H9 (cell line): ENCODE data around the gene CLCN2. TPM values are rescaled to one million over a fixed set of nuclear protein-coding genes. Genes with fewer than 3 reads are reported as not detected.
A peak's percentile ranks its signal among the peaks of the same experiment; 100 is the strongest.

Experiments
- DNase-seq: peaks from one replicate; pipeline ENCODE4 v3.0.0-alpha.2; 2017
- H2AFZ ChIP-seq: one replicate; pipeline ENCODE4 v1.6.1; 2013; ENCODE audit warnings: mild to moderate bottlenecking, low read length, control low read depth, moderate library complexity
- H2AK5ac ChIP-seq: 2 replicates; pipeline ENCODE4 v1.6.1; 2013; ENCODE audit warnings: low read length, control low read depth, mixed read lengths; ENCODE audit not compliant: insufficient read length
- H2BK120ac ChIP-seq: one replicate; pipeline ENCODE4 v1.6.1; 2013; ENCODE audit warnings: low read depth, mild to moderate bottlenecking, low read length, control low read depth, inconsistent platforms; ENCODE audit not compliant: poor library complexity, severe bottlenecking
- H2BK12ac ChIP-seq: 2 replicates; pipeline ENCODE4 v1.6.1; 2013; ENCODE audit warnings: low read length, control low read depth, mixed read lengths, low read depth; ENCODE audit not compliant: insufficient read length
- H2BK15ac ChIP-seq: 2 replicates; pipeline ENCODE4 v1.6.1; 2013; ENCODE audit warnings: low read depth, low read length, control low read depth
- H2BK20ac ChIP-seq: one replicate; pipeline ENCODE4 v1.6.1; 2013; ENCODE audit warnings: low read depth, mild to moderate bottlenecking, low read length, control low read depth, inconsistent platforms; ENCODE audit not compliant: poor library complexity, severe bottlenecking
- H2BK5ac ChIP-seq: 2 replicates; pipeline ENCODE4 v1.6.1; 2013; ENCODE audit warnings: low read length, control low read depth, mixed read lengths; ENCODE audit not compliant: insufficient read length
- H3K14ac ChIP-seq: 2 replicates; pipeline ENCODE4 v1.6.1; 2013; ENCODE audit warnings: low read length, control low read depth; ENCODE audit not compliant: insufficient read depth
- H3K18ac ChIP-seq: 2 replicates; pipeline ENCODE4 v1.6.1; 2013; ENCODE audit warnings: low read depth, mild to moderate bottlenecking, mixed read lengths, low read length, control low read depth; ENCODE audit not compliant: insufficient read length
- H3K23ac ChIP-seq: 2 replicates; pipeline ENCODE4 v1.6.1; 2013; ENCODE audit warnings: low read length, control low read depth, mixed read lengths, low read depth; ENCODE audit not compliant: insufficient read length
- H3K23me2 ChIP-seq: 2 replicates; pipeline ENCODE4 v1.6.1; 2013; ENCODE audit warnings: low read depth, mild to moderate bottlenecking, mixed read lengths, low read length, control low read depth; ENCODE audit not compliant: insufficient read length, poor library complexity, severe bottlenecking
- H3K27ac ChIP-seq: 2 replicates; pipeline ENCODE4 v1.5.1; 2013; ENCODE audit warnings: low read length, control low read depth, mixed read lengths, low read depth; ENCODE audit not compliant: insufficient read length
- H3K27me3 ChIP-seq: 2 replicates; pipeline ENCODE4 v1.6.1; 2013; ENCODE audit warnings: low read length, control low read depth, inconsistent platforms; ENCODE audit not compliant: insufficient read depth
- H3K4ac ChIP-seq: 2 replicates; pipeline ENCODE4 v1.6.1; 2013; ENCODE audit warnings: low read depth, mild to moderate bottlenecking, control low read depth, inconsistent platforms, low read length, moderate library complexity
- H3K4me1 ChIP-seq: 2 replicates; pipeline ENCODE4 v1.6.1; 2013; ENCODE audit warnings: low read length, control low read depth, inconsistent platforms; ENCODE audit not compliant: insufficient read depth
- H3K4me2 ChIP-seq: 2 replicates; pipeline ENCODE4 v1.6.1; 2013; ENCODE audit warnings: low read length, control low read depth, mixed read lengths; ENCODE audit not compliant: insufficient read length, insufficient read depth
- H3K56ac ChIP-seq: 2 replicates; pipeline ENCODE4 v1.6.1; 2013; ENCODE audit warnings: low read depth, mild to moderate bottlenecking, mixed read lengths, low read length, control low read depth; ENCODE audit not compliant: insufficient read length
- H3K79me1 ChIP-seq: 2 replicates; pipeline ENCODE4 v1.6.1; 2013; ENCODE audit warnings: low read depth, mild to moderate bottlenecking, moderate library complexity, low read length, control low read depth, inconsistent platforms; ENCODE audit not compliant: insufficient read depth, poor library complexity, severe bottlenecking
- H3K79me2 ChIP-seq: 2 replicates; pipeline ENCODE4 v1.6.1; 2013; ENCODE audit warnings: low read length, control low read depth, inconsistent platforms; ENCODE audit not compliant: insufficient read depth
- H3K9ac ChIP-seq: 2 replicates; pipeline ENCODE4 v1.6.1; 2013; ENCODE audit warnings: low read length, control low read depth, mixed read lengths; ENCODE audit not compliant: insufficient read length; ENCODE audit errors: extremely low read depth
- H3K9me3 ChIP-seq: one replicate; pipeline ENCODE4 v1.6.1; 2013; ENCODE audit warnings: low read depth, low read length, inconsistent platforms; ENCODE audit not compliant: control insufficient read depth
- H3T11ph ChIP-seq: one replicate; pipeline ENCODE4 v1.6.1; 2013; ENCODE audit warnings: mild to moderate bottlenecking, low read length, control low read depth, inconsistent platforms
- H4K20me1 ChIP-seq: one replicate; pipeline ENCODE4 v1.6.1; 2013; ENCODE audit not compliant: control insufficient read depth, insufficient read length, insufficient read depth
- H4K5ac ChIP-seq: 2 replicates; pipeline ENCODE4 v1.6.1; 2013; ENCODE audit warnings: low read depth, mild to moderate bottlenecking, mixed read lengths, low read length, control low read depth; ENCODE audit not compliant: insufficient read length
- H4K8ac ChIP-seq: replicated peaks from 2 replicates; pipeline ENCODE4 v1.6.1; 2013; ENCODE audit warnings: low read length, control low read depth, mixed read lengths, low read depth; ENCODE audit not compliant: insufficient read length
- H4K91ac ChIP-seq: 2 replicates; pipeline ENCODE4 v1.6.1; 2013; ENCODE audit warnings: low read depth, mild to moderate bottlenecking, moderate library complexity, mixed read lengths, low read length, control low read depth; ENCODE audit not compliant: insufficient read length
- H3K27ac Mint-ChIP-seq, 3 experiments: 2 replicates in 2 of 3; 3 replicates in 1 of 3; pipeline ENCODE4 v1.8.0; 2020 to 2021; ENCODE audit warnings: mixed read lengths in 3 of 3, mild to moderate bottlenecking in 1 of 3, moderate library complexity in 1 of 3
- H3K27me3 Mint-ChIP-seq: 2 replicates; pipeline ENCODE4 v1.8.0; 2021; ENCODE audit warnings: low read depth, mild to moderate bottlenecking, moderate library complexity, mixed read lengths
- H3K36me3 Mint-ChIP-seq, 3 experiments: 2 replicates in 2 of 3; 3 replicates in 1 of 3; pipeline ENCODE4 v1.8.0; 2020 to 2021; ENCODE audit warnings: low read depth in 3 of 3, mixed read lengths in 3 of 3; ENCODE audit not compliant: insufficient read depth in 1 of 3
- H3K4me1 Mint-ChIP-seq, 2 experiments: 2 replicates each; pipeline ENCODE4 v1.8.0; 2020; ENCODE audit warnings: mixed read lengths in 2 of 2
- H3K4me3 Mint-ChIP-seq, 2 experiments: 2 replicates in 1 of 2; 3 replicates in 1 of 2; pipeline ENCODE4 v1.8.0; 2020 to 2021; ENCODE audit warnings: mild to moderate bottlenecking in 2 of 2, mixed read lengths in 2 of 2, moderate library complexity in 1 of 2
- H3K9me3 Mint-ChIP-seq, 2 experiments: 2 replicates in 1 of 2; 3 replicates in 1 of 2; pipeline ENCODE4 v1.8.0; 2020; ENCODE audit warnings: mild to moderate bottlenecking in 2 of 2, mixed read lengths in 2 of 2, moderate library complexity in 1 of 2
- WGBS: extraction: QIAGEN DNeasy Blood & Tissue Kit; methylation state at CpG from one replicate; pipeline ENCODE4 v1.1.7; 2013; ENCODE audit warnings: missing lambda C conversion rate, low lambda C conversion rate, mixed read lengths; ENCODE audit not compliant: insufficient read length; ENCODE audit errors: extremely low coverage; 5-methylcytosine and 5-hydroxymethylcytosine counted together
- total RNA-seq: library from RNA; stranded (reverse); gene quantifications from 2 replicates; pipeline ENCODE4 v1.2.1, GENCODE V29; 2021
- TF ChIP-seq, protein P1 (sequence below): fragments of 200-600 bp; sonication (generic); conservative IDR thresholded peaks from 3 replicates; pipeline ENCODE4 v1.8.0; 2021; ENCODE audit warnings: antibody characterized with exemption, mild to moderate bottlenecking

CLCN2 gene
- total RNA-seq, 1 experiment from 2014 or later: 17.2 TPM

DNA sequence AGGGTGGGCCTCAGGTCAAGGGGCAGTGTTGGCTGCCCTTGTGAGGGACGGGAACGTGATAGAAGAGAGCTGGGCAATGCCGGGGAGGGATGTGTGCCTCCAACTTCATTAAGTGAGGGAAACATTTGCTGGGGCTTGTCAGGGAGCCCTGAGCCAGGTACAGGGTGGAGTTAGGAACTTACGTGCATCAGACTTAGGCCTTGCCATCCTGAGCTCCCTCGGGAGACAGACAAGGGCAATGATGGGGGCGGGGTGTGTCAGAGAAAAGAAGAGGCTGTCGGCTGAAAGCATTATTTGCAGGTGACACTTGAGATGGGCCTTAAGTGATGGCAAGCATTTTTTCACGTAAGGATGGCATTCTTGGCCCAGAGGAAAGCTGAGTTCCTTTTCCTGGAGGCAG lies 22.4 kb downstream of the CLCN2 start:
- no peak overlapping the region for H4K8ac ChIP-seq
- TF ChIP-seq, protein P1, sequence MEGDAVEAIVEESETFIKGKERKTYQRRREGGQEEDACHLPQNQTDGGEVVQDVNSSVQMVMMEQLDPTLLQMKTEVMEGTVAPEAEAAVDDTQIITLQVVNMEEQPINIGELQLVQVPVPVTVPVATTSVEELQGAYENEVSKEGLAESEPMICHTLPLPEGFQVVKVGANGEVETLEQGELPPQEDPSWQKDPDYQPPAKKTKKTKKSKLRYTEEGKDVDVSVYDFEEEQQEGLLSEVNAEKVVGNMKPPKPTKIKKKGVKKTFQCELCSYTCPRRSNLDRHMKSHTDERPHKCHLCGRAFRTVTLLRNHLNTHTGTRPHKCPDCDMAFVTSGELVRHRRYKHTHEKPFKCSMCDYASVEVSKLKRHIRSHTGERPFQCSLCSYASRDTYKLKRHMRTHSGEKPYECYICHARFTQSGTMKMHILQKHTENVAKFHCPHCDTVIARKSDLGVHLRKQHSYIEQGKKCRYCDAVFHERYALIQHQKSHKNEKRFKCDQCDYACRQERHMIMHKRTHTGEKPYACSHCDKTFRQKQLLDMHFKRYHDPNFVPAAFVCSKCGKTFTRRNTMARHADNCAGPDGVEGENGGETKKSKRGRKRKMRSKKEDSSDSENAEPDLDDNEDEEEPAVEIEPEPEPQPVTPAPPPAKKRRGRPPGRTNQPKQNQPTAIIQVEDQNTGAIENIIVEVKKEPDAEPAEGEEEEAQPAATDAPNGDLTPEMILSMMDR: no peak
- H3K4me2 ChIP-seq: no peak overlapping the region
- no peak overlapping the region for H3K56ac ChIP-seq
- peak overlapping the region; percentile 75 for H3K18ac ChIP-seq
- H3K79me1 ChIP-seq: no peaks in the 10 kb centered on the region
- DNase-seq: no peak
- H4K5ac ChIP-seq: no peak overlapping the region
- peak overlapping the region in 1 of 2 experiments; percentile 66; a peak in 2 of 5 replicates for H3K4me3 Mint-ChIP-seq
- WGBS: no CpG with 5 or more reads among the region's 8 CpGs
- H3K4ac ChIP-seq: no peak overlapping the region
- peak overlapping the region in 2 of 3 experiments; percentile 79 to 91; a peak in 3 of 7 replicates for H3K27ac Mint-ChIP-seq
- H3K27me3 Mint-ChIP-seq: no peaks in the 10 kb centered on the region; the same call in 1 of the 2 replicates
- no peak overlapping the region for H3K27ac ChIP-seq
- no peaks in the 10 kb centered on the region; a peak in 1 of 5 replicates for H3K9me3 Mint-ChIP-seq
- H2AK5ac ChIP-seq: no peak overlapping the region
- H2BK20ac ChIP-seq: no peak overlapping the region
- H3K9ac ChIP-seq: no peak overlapping the region
- H4K20me1 ChIP-seq: peaks cover 4% of the 10 kb centered on the region
- peak overlapping the region; percentile 18; the same call in 1 of the 2 replicates for H3K14ac ChIP-seq
- no peak overlapping the region for H3T11ph ChIP-seq
- no peaks in the 10 kb centered on the region for H3K9me3 ChIP-seq
- no peaks in the 10 kb centered on the region for H3K79me2 ChIP-seq
- H2BK5ac ChIP-seq: no peak overlapping the region
- no peak overlapping the region for H4K91ac ChIP-seq
- no peak overlapping the region for H2AFZ ChIP-seq
- H3K23ac ChIP-seq: no peak overlapping the region
- peaks cover 10% of the 10 kb centered on the region for H3K23me2 ChIP-seq
- no peak overlapping the region for H2BK120ac ChIP-seq
- H3K4me1 ChIP-seq: no peaks in the 10 kb centered on the region
- H3K36me3 Mint-ChIP-seq: peaks cover 15 to 40% (median 23%) of the 10 kb centered on the region in 3 experiments
- H3K27me3 ChIP-seq: no peaks in the 10 kb centered on the region
- peaks cover 34% of the 10 kb centered on the region in 2 experiments for H3K4me1 Mint-ChIP-seq
- H2BK15ac ChIP-seq: no peak overlapping the region
- H2BK12ac ChIP-seq: no peak overlapping the region
